Dermis blood vessel endothelial cell (primary cell): ENCODE data around the gene DPP6. TPM values are rescaled to one million over a fixed set of nuclear protein-coding genes. Genes with fewer than 3 reads are reported as not detected.

Source experiments
- DNase-seq: peaks from one replicate; pipeline ENCODE4 v3.0.0; 2010
- total RNA-seq: library from RNA; depleted of rRNA; stranded (reverse); fragments of >200 nt; gene quantifications from 2 replicates; pipeline ENCODE4 v1.2.3, GENCODE V29; 2014

DPP6 gene
- total RNA-seq, 1 donor from 2014 or later: not detected

GRCh38 chr7:154345093-154345492, 292.9 kb downstream of the DPP6 start:
- no peak for DNase-seq

- DNase-seq: no peak
Measured at GRCh38 chr7:154347700-154348266, 295.6 kb downstream of the DPP6 start.

- no peak for DNase-seq
Measured at GRCh38 chr7:154350892-154351291, 298.7 kb downstream of the DPP6 start.

GRCh38 chr7:154353355-154353767, 301.2 kb downstream of the DPP6 start:
- DNase-seq: no peak

GRCh38 chr7:154364170-154364569, 312.0 kb downstream of the DPP6 start:
- DNase-seq: no peak

GRCh38 chr7:154371424-154371823, 319.2 kb downstream of the DPP6 start:
- DNase-seq: no peak

- no peak for DNase-seq
Measured at GRCh38 chr7:154372011-154372601, 319.9 kb downstream of the DPP6 start.

GRCh38 chr7:154373956-154374355, 321.8 kb downstream of the DPP6 start:
- no peak for DNase-seq

GRCh38 chr7:154375956-154376355, 323.8 kb downstream of the DPP6 start:
- no peak for DNase-seq

- no peak for DNase-seq
Measured at GRCh38 chr7:154380771-154381170, 328.6 kb downstream of the DPP6 start.

- DNase-seq: no peak
Measured at GRCh38 chr7:154383045-154383444, 330.8 kb downstream of the DPP6 start.

- DNase-seq: no peak
Measured at GRCh38 chr7:154385214-154385613, 333.0 kb downstream of the DPP6 start.

GRCh38 chr7:154387252-154387651, 335.1 kb downstream of the DPP6 start:
- no peak for DNase-seq

GRCh38 chr7:154388412-154388811, 336.2 kb downstream of the DPP6 start:
- no peak for DNase-seq

GRCh38 chr7:154388999-154389398, 336.8 kb downstream of the DPP6 start:
- no peak for DNase-seq

GRCh38 chr7:154390961-154391360, 338.8 kb downstream of the DPP6 start:
- DNase-seq: no peak

GRCh38 chr7:154394804-154395203, 342.6 kb downstream of the DPP6 start:
- DNase-seq: no peak

- no peak for DNase-seq
Measured at GRCh38 chr7:154406312-154406711, 354.1 kb downstream of the DPP6 start.

- peak; percentile 17 for DNase-seq
Measured at GRCh38 chr7:154409703-154410311, 357.6 kb downstream of the DPP6 start.

- no peak for DNase-seq
Measured at GRCh38 chr7:154412105-154412504, 359.9 kb downstream of the DPP6 start.

- DNase-seq: no peak
Measured at GRCh38 chr7:154415709-154416399, 363.7 kb downstream of the DPP6 start.

GRCh38 chr7:154416714-154417113, 364.5 kb downstream of the DPP6 start:
- DNase-seq: no peak

- no peak for DNase-seq
Measured at GRCh38 chr7:154419344-154419743, 367.1 kb downstream of the DPP6 start.

GRCh38 chr7:154423231-154423630, 371.0 kb downstream of the DPP6 start:
- no peak for DNase-seq
